AG04450 (cell line): Measurements from ENCODE around the gene CLEC10A. TPM values are rescaled to one million over a fixed set of nuclear protein-coding genes. Genes with fewer than 3 reads are reported as not detected.
"Not testable (repeated sequence)": the region's sequence is repeated elsewhere in the genome, so short reads cannot be mapped to it uniquely, and the experiment has no call there.

Experiments used
- CTCF ChIA-PET: fragments of 300-600, 350-600 bp; formaldehyde crosslinking; extraction: SDS; loops from one replicate; lab custom pipeline; 2022; ENCODE audit warnings: antibody characterized with exemption, inconsistent platforms; lab: Charles Lee
- POLR2A ChIA-PET: fragments of 350-600 bp; formaldehyde crosslinking; extraction: SDS; loops from one replicate; lab custom pipeline; 2021; ENCODE audit warnings: antibody characterized with exemption, inconsistent platforms; lab: Yijun Ruan, JAX
- DNase-seq: peaks from one replicate; pipeline ENCODE4 v3.0.0-alpha.2; 2011; ENCODE audit warnings: low read depth, low spot score
- H3K27ac ChIP-seq: one replicate; pipeline ENCODE4 v1.5.1; 2012; ENCODE audit warnings: low read depth, low read length, control low read depth
- H3K27me3 ChIP-seq: one replicate; pipeline ENCODE4 v1.6.0; 2012; ENCODE audit warnings: low read length; ENCODE audit not compliant: control insufficient read depth, insufficient read depth
- H3K4me3 ChIP-seq: 2 replicates; pipeline ENCODE4 v1.5.1; 2011; ENCODE audit warnings: mild to moderate bottlenecking, low read depth, low read length, control low read depth
- H3K9me3 ChIP-seq: 2 replicates; pipeline ENCODE4 v1.5.1; 2012; ENCODE audit warnings: low read length; ENCODE audit not compliant: control insufficient read depth, insufficient read depth
- CTCF ChIP-seq: IDR thresholded peaks from 2 replicates; pipeline ENCODE4 v1.5.1; 2011; ENCODE audit warnings: low read depth, low read length, control low read depth, inconsistent platforms
- polyA plus RNA-seq: library from polyadenylated mRNA; depleted of rRNA; stranded (reverse); fragments of >200 nt; gene quantifications from 2 replicates; pipeline ENCODE4 v1.2.3, GENCODE V29; 2011

The CLEC10A gene
- polyA plus RNA-seq, 1 experiment: not detected

GRCh38 chr17:7063518-7064094 lies 16.4 kb downstream of the CLEC10A start:
- CTCF ChIA-PET: interaction anchor here (1.0 to 1.2 kb wide), 2 partner anchors 18 to 114 kb away, joined by 4 read pairs; no protein-coding TSS in a partner anchor
- Histone ChIP-seq H3K4me3 (no peak overlapping the region), H3K9me3 (peaks cover 7% of the 10 kb centered on the region; the same call in 1 of the 2 replicates), H3K27ac (no peak overlapping the region), H3K27me3 (peaks cover 16% of the 10 kb centered on the region)
- TF ChIP-seq CTCF: no peak
- POLR2A ChIA-PET: no interaction called here
- no peak for DNase-seq

- H3K27ac ChIP-seq: no peak overlapping the region
- ChIA-PET POLR2A (no interaction called here), CTCF (interaction anchor here (0.8 to 1.9 kb wide), 3 partner anchors 15 to 77 kb away, joined by 3 to 6 read pairs (median 3); no protein-coding TSS in a partner anchor)
- TF ChIP-seq CTCF: no peak
- H3K27me3 ChIP-seq: peaks cover 8% of the 10 kb centered on the region
- no peak overlapping the region for H3K4me3 ChIP-seq
- no peaks in the 10 kb centered on the region for H3K9me3 ChIP-seq
- DNase-seq: no peak
These were observed 19.7 kb downstream of the CLEC10A start for GRCh38 chr17:7060165-7060891.

GRCh38 chr17:7058831-7059447 lies 21.1 kb downstream of the CLEC10A start:
- Histone ChIP-seq H3K27me3 (peaks cover 5% of the 10 kb centered on the region), H3K9me3 (no peaks in the 10 kb centered on the region), H3K27ac (no peak overlapping the region), H3K4me3 (no peak overlapping the region)
- DNase-seq: no peak
- TF ChIP-seq CTCF: no peak
- CTCF ChIA-PET: interaction anchor here (0.5 to 1.9 kb wide), 4 partner anchors 13 to 78 kb away, joined by 5 to 11 read pairs (median 6); no protein-coding TSS in a partner anchor
- POLR2A ChIA-PET: no interaction called here

- no peak for DNase-seq
- POLR2A ChIA-PET: no interaction called here
These were observed 23.7 kb downstream of the CLEC10A start for GRCh38 chr17:7056386-7056785.

GRCh38 chr17:7050583-7050982 lies 29.5 kb downstream of the CLEC10A start:
- H3K27me3 ChIP-seq, H3K9me3 ChIP-seq, DNase-seq, H3K27ac ChIP-seq, H3K4me3 ChIP-seq: not testable (repeated sequence)
- ChIA-PET POLR2A (interaction anchor here (0.6 kb wide), 1 partner anchor 85 kb away, joined by 3 read pairs; no protein-coding TSS in a partner anchor), CTCF (interaction anchor here (0.8 to 11.2 kb wide), 4 partner anchors 82 to 128 kb away, joined by 3 to 250 read pairs (median 14); no protein-coding TSS in a partner anchor)

More at GRCh38 chr17:7056386-7056785, 23.7 kb downstream of the CLEC10A start:
- Histone ChIP-seq H3K9me3 (no peaks in the 10 kb centered on the region), H3K27ac (no peak overlapping the region), H3K27me3 (no peaks in the 10 kb centered on the region), H3K4me3 (no peak overlapping the region)
- no peak for TF ChIP-seq CTCF
- CTCF ChIA-PET: interaction anchor here (0.6 kb wide), 1 partner anchor 9 kb away, joined by 4 read pairs; no protein-coding TSS in a partner anchor
